ENCODE results near the gene UBE3D.

The UBE3D gene

DNA sequence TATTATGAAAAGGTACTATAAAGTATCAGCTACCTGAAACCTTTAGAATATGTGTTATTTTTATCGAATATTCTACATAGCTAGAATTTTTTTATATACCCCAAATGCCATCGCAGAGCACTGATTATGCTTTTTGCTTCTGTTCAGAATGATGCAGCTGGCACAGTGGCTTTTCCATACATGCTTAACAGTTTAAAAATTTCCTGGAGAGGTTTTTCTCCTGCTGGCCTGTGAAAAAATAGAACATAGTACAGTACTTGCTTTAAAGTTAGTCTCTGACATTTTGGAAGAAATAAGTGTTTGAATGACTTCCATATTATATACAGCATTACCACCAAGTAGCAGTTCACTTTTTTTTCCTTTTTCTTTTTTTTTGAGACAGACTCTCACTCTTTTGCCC is 7.1 kb upstream of the UBE3D start:
- TF ChIP-seq, protein P1, sequence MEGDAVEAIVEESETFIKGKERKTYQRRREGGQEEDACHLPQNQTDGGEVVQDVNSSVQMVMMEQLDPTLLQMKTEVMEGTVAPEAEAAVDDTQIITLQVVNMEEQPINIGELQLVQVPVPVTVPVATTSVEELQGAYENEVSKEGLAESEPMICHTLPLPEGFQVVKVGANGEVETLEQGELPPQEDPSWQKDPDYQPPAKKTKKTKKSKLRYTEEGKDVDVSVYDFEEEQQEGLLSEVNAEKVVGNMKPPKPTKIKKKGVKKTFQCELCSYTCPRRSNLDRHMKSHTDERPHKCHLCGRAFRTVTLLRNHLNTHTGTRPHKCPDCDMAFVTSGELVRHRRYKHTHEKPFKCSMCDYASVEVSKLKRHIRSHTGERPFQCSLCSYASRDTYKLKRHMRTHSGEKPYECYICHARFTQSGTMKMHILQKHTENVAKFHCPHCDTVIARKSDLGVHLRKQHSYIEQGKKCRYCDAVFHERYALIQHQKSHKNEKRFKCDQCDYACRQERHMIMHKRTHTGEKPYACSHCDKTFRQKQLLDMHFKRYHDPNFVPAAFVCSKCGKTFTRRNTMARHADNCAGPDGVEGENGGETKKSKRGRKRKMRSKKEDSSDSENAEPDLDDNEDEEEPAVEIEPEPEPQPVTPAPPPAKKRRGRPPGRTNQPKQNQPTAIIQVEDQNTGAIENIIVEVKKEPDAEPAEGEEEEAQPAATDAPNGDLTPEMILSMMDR (IDR thresholded peaks at IDR 0.05; ENCODE audit: control insufficient read depth, insufficient read depth, low read depth, low read length, missing control alignments): no peak
- DNase-seq (ENCODE audit: low read depth): no peak

DNA sequence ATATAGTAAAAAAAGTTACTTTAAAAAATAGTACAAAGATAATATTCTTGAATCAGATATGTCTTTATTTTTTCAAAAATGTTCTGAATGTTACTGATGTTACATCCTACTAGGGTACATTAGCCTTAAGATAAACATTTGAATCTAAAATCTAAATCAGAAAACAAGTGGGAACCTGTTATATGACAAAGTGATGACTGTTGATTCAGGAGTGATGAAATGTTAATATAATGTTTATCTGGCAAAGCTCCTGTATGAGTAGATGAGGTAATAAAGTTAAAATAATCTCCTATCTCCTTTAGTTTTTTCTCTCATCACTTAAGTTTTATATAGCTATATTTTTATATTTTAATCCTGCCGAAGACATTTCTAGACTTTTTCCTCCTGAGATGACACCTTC is 6.1 kb upstream of the UBE3D start:
- TF ChIP-seq, protein P1 (IDR thresholded peaks at IDR 0.05; ENCODE audit: control insufficient read depth, insufficient read depth, low read depth, low read length, missing control alignments): no peak
- H3K4me3 ChIP-seq (ENCODE audit: control insufficient read depth, low read depth, low read length): no peak overlapping the region
- no peak for DNase-seq (ENCODE audit: low read depth)

More for the DNA sequence above, 7.1 kb upstream of the UBE3D start:
- H3K4me3 ChIP-seq (ENCODE audit: control insufficient read depth, low read depth, low read length): no peak overlapping the region

DNA sequence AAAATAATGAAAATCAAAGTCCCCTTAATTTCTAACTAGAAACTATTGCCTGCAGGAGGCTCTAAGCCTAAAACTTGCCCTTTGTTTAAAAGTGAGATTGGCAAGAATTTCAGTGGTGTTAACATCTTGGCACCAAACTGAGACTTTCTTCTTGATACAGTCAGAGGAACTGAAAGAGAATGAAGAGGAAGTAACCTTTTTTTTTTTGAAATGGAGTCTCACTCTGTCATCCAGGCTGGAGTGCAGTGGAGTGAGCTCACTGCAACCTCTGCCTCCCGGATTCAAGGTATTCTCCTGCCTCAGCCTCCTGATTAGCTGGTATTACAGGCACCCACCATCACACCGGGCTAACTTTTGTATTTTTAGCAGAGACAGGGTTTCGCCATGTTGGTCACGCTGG is 5.4 kb upstream of the UBE3D start:
- no peak for DNase-seq (ENCODE audit: low read depth)
- H3K4me3 ChIP-seq (ENCODE audit: control insufficient read depth, low read depth, low read length): no peak overlapping the region
- TF ChIP-seq, protein P1 (IDR thresholded peaks at IDR 0.05; ENCODE audit: control insufficient read depth, insufficient read depth, low read depth, low read length, missing control alignments): no peak

DNA sequence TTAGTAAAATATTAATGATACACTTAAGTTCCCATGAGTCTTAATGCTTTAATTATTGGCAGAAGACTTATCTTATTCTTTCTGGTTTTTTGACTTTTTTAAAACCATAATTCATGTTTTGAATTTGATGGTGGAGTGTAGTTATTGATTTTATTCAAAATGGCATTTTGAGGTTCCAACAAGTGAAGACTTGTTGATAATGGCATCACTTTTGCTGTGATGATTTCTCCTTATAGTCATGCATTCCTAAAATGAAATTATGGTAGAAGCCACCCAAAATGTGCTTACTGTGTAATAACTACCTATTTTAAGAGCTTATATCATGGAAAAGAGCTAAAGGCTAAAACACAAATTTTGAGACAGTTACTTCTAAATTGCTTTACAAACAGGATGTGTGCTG is 4.0 kb upstream of the UBE3D start:
- no peak overlapping the region for H3K4me3 ChIP-seq (ENCODE audit: control insufficient read depth, low read depth, low read length)
- DNase-seq (ENCODE audit: low read depth): no peak
- TF ChIP-seq, protein P1 (IDR thresholded peaks at IDR 0.05; ENCODE audit: control insufficient read depth, insufficient read depth, low read depth, low read length, missing control alignments): no peak

DNA sequence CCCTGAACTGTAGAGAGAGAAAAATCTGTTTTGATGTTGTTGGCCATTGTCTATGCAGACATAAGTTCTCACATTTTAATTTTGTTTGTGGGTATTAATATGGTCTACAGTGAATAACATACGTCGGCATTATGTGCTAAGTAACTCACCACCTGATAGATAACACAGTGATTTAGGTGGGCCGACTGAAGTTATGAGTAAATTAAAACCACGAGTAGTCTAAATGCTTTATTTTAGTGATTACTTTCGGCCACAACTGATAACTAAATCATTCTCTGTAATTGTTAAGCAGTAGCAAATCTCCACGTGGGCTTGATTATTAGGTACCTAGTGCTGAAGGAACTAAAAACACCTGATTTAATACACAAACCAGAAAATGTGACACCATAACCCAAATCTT is 3.0 kb upstream of the UBE3D start:
- TF ChIP-seq, protein P1 (IDR thresholded peaks at IDR 0.05; ENCODE audit: control insufficient read depth, insufficient read depth, low read depth, low read length, missing control alignments): no peak
- peak overlapping the region; percentile 64 for H3K4me3 ChIP-seq (ENCODE audit: control insufficient read depth, low read depth, low read length)
- DNase-seq (ENCODE audit: low read depth): no peak

DNA sequence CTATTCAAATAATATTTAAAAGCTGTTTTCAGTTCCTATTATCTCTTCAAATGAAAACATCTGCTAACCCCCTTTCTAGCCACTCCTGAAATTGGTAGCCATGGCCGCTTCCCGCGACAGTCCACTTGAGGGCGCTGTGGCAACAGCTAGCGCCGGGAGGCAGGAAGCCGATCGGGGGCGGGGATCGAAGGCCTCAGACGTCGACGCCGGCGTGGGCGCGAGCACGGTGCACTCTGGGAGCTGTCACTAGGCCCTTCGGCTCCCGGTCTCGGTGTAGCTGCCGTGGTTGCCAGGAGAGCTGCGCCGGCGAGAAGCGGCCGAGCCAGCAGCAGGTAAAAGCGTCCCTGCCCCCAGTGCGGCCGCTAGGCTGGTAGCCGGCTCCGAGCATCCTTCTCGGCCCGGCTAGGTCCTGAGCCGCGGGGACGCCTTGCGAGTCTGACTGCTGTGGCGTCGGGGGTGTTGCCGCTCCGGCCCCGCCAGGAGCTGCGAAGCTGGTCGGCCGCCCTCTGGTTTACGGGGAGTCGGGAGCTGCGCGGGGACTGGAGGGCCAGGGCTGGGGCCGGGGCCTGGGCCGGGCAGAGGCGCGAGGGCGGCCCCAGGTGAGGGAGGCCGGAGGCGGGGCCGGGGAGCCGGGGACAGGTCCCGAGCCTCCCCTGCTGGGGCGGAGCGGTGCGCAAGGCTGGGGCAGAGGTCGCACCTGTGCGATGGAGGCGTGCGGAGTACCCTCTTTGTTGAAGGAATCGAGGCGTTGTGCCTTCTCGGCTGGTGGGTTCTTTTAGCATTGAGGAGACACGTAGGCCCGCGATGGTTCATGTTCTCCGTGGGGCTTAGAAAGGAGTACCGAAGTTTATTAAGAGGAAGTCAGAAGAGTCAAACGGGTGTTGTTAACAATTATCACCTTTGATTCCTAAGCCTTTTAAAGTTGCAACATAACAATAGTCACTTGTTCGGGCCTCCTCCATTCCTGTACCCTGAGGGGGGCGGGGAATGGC is 2.1 kb upstream of the UBE3D start, which contains the start of gene DOP1A:
Gene DOP1A, plus strand, starts transcription at position 224 of the 992 bp plus-strand sequence. CDS start 29,307 bp downstream, outside the sequence.
- H3K4me3 ChIP-seq (ENCODE audit: control insufficient read depth, low read depth, low read length): peak within 1 kb of the TSS; percentile 64
- TF ChIP-seq, protein P1 (IDR thresholded peaks at IDR 0.05; ENCODE audit: control insufficient read depth, insufficient read depth, low read depth, low read length, missing control alignments): peak; percentile 99
- peak; percentile 56 for DNase-seq (ENCODE audit: low read depth)
